ENCODE measurements around the gene BFSP2. TPM values are rescaled to one million over a fixed set of nuclear protein-coding genes. Genes with fewer than 3 reads are reported as not detected.

The BFSP2 gene
- total and polyA plus RNA-seq, 10 donors, result 1.5 to 52.5 (median 3.1) TPM; not detected in 1

DNA sequence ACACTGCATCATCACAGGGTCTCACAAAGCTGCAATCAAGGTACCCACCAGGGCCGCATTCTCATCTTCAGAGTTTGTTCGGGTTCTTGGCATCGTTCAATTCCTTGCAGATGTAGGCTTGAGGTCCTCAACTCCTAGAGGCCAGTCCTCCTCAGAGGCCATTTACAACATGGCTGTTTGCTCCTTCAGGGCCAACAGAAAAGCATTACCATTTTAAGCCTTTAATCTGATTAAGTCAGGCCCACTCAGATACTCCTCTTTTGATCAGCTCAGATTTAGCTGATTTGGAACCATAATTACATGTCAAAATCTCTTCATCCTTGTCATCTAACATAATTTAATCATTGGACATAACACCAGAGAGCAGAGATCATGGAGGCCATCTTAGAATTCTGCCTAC is 55.4 kb downstream of the BFSP2 start:
- Histone ChIP-seq H3K27me3 (replicated peaks in 1 of 7) (no peaks in the 10 kb centered on the region), H3K4me3 (no peak overlapping the region), H3K4me1 (peaks cover 0 to 3% (median under 1%) of the 10 kb centered on the region in 6 donors), H3K27ac (no peak overlapping the region), H3K36me3 (no peaks in the 10 kb centered on the region), H3K9me3 (no peaks in the 10 kb centered on the region)
- TF ChIP-seq POLR2AphosphoS5 (IDR thresholded peaks at IDR 0.05), result no peak
- no peak for DNase-seq
- intact Hi-C loops (cut with DNase I; ENCODE audit: low total_unique reads), result no loop called here
- 74 to 100% (median 97%) methylated on average over 3 of the region's 3 CpGs for WGBS, 5 donors

DNA sequence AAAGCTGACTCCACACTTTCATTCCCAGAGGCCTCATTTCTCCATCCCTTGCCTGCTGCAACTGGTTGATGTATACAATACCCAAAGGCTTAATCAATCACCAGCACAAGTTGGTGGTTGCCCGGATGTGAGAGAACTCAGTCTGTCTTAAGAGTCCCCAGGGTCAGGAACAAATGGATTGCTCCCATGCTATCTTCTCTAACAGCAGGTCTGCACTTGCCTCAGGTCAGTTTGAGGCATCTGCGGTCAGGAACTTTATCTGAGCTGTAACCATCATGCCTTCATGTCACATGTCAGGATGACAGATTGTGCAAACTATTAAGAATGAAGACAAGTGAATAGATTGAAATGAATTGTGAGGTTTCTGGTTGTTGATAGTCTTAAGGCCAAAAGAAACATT is 56.1 kb downstream of the BFSP2 start:
- Histone ChIP-seq H3K4me3 (no peak overlapping the region), H3K36me3 (no peaks in the 10 kb centered on the region), H3K4me1 (peaks cover 0 to 2% (median 0%) of the 10 kb centered on the region in 6 donors), H3K9me3 (no peaks in the 10 kb centered on the region), H3K27ac (no peak overlapping the region), H3K27me3 (replicated peaks in 1 of 7) (no peaks in the 10 kb centered on the region)
- intact Hi-C loops (cut with DNase I; ENCODE audit: low total_unique reads), result no loop called here
- TF ChIP-seq POLR2AphosphoS5 (IDR thresholded peaks at IDR 0.05) (no peak), POLR2A (IDR thresholded peaks at IDR 0.05) (no peak)
- WGBS, 5 donors, result 90 to 97% (median 94%) methylated on average over 2 of the region's 2 CpGs
- DNase-seq, result no peak

DNA sequence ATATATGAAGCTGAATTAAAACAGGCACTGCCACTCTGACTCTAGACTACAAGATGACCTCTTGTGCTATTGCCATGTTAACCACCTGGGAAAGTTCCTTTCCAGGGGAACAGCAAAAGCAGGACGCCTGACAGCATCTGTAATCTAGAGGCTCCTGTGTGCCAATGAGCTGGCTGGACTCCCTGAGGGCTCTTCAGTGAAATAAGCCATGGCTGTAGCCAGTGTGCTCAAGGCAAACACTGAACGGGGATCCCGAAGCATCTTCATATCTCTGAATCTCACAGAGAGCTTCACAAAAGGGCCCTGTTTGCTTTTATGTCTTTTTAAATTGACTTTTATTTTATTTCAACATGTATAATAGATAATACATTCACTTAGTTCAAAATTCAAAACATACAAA is 57.2 kb downstream of the BFSP2 start:
- Histone ChIP-seq H3K4me3 (no peak overlapping the region), H3K27me3 (replicated peaks in 1 of 7) (no peaks in the 10 kb centered on the region), H3K4me1 (peaks cover 0 to 9% (median 0%) of the 10 kb centered on the region in 6 donors), H3K27ac (no peak overlapping the region), H3K9me3 (no peaks in the 10 kb centered on the region), H3K36me3 (no peaks in the 10 kb centered on the region)
- intact Hi-C loops (cut with DNase I; ENCODE audit: low total_unique reads), result no loop called here
- no peak for DNase-seq
- WGBS, 5 donors, result 86 to 97% (median 94%) methylated on average over 3 of the region's 3 CpGs
- TF ChIP-seq POLR2A (IDR thresholded peaks at IDR 0.05) (no peak), CTCF (IDR thresholded peaks at IDR 0.05 in 8 of 11, conservative IDR thresholded peaks at IDR 0.05 in 3 of 11) (no peak), POLR2AphosphoS5 (IDR thresholded peaks at IDR 0.05) (no peak)

GRCh38 chr3:133457465-133458067 is 57.7 kb downstream of the BFSP2 start:
- H3K9me3 ChIP-seq, result no peaks in the 10 kb centered on the region
- no peaks in the 10 kb centered on the region for H3K27me3 ChIP-seq (replicated peaks in 1 of 7)
- intact Hi-C loops (cut with DNase I; ENCODE audit: low total_unique reads), result no loop called here
- TF ChIP-seq POLR2AphosphoS5 (IDR thresholded peaks at IDR 0.05), result no peak
- TF ChIP-seq CTCF (IDR thresholded peaks at IDR 0.05 in 8 of 11, conservative IDR thresholded peaks at IDR 0.05 in 3 of 11), result peak in 1 of 11 experiments; percentile 13
- no peaks in the 10 kb centered on the region for H3K36me3 ChIP-seq
- peaks cover 0 to 9% (median 0%) of the 10 kb centered on the region in 6 donors for H3K4me1 ChIP-seq
- WGBS, 5 donors, result 89 to 97% (median 91%) methylated on average over 1 of the region's 1 CpG
- DNase-seq, result no peak
- H3K4me3 ChIP-seq, result no peak overlapping the region
- no peak overlapping the region for H3K27ac ChIP-seq

DNA sequence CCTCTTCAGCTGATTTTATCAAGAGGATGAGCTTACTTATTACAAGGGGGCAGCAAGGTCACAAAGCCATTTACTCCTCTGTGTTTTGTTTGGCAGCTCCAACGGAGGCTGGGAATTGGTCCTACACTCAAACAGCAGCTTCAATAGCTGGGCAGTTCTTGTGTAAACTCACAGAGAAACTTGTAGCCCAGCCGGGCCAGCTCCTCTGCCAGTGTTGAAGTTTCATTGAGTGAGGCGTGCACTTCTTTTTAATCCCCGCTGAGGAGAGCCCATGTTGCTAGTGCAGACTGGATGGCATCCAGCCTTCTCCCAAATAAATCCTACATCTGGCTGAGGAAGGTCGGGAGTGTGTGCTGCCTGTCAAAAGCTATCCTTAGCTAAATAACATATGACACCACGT is 59.5 kb downstream of the BFSP2 start:
- Histone ChIP-seq H3K27me3 (replicated peaks in 1 of 7) (no peaks in the 10 kb centered on the region), H3K36me3 (no peaks in the 10 kb centered on the region), H3K4me3 (no peak overlapping the region), H3K9me3 (no peaks in the 10 kb centered on the region), H3K4me1 (peaks cover 0 to 23% (median 5%) of the 10 kb centered on the region in 6 donors), H3K27ac (no peak overlapping the region)
- no peak for TF ChIP-seq POLR2A (IDR thresholded peaks at IDR 0.05)
- no peak for TF ChIP-seq CTCF (IDR thresholded peaks at IDR 0.05 in 8 of 11, conservative IDR thresholded peaks at IDR 0.05 in 3 of 11)
- no peak for TF ChIP-seq POLR2AphosphoS5 (IDR thresholded peaks at IDR 0.05)
- no peak for DNase-seq
- intact Hi-C loops (cut with DNase I; ENCODE audit: low total_unique reads), result no loop called here
- WGBS, 5 donors, result 57 to 90% (median 81%) methylated on average over 6 of the region's 6 CpGs
